Stimulated activated CD4-positive, alpha-beta T cell treated with anti-CD3 and anti-CD28 coated beads, TNF-alpha, amount 100 ng/mL, for 48 hours (primary cell): ENCODE measurements around the gene ARID1B.
"Not testable (repeated sequence)": the region's sequence is repeated elsewhere in the genome, so short reads cannot be mapped to it uniquely, and the experiment has no call there.

Source experiments
- DNase-seq, 3 donors: peaks; one replicate each; pipeline ENCODE4 v3.0.0-alpha.2; 2020; ENCODE audit warnings: low read depth in 3 of 3

ARID1B gene

DNA sequence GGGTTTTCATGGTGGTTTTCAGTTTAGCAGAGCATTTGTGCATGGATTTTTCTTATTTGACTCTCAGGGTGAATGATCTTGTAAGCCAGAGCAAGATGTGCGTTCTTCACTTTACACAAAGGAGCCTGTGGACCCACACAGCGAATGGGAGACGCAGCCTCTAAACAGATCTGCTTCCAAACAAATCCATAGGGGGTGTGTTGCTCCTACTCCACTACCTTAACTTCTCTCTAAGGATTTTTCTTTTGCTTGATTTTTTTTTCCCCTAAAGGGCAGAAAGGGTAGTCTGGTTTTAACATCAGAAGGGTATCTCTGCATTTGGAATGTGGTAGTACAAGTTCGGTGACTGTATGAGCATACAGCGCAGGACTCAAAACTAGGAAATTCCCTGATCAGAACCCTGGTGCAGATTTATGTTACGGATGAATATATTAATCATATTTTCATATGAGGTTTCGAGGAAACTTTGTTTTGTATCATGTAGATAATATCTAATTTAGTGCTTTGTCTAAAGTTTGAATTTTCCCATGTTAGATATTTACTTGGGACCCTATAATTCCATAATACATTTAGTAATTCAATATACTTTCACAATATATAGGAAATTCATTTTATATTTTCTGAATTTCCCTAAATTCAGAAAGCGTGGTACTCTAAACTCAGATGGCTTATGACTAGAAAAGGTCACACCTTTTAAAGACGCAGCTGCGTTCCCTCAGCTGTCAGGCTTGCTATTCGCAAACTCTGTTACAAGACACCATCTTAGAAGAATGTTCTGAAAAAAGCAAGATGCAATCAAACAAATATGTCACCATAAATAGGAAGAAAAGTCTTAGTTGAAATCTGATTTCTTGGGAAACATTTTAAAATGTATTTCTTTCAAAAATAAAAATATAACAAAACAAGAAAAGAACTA, 349.3 kb downstream of the ARID1B start:
- DNase-seq = no peak

DNA sequence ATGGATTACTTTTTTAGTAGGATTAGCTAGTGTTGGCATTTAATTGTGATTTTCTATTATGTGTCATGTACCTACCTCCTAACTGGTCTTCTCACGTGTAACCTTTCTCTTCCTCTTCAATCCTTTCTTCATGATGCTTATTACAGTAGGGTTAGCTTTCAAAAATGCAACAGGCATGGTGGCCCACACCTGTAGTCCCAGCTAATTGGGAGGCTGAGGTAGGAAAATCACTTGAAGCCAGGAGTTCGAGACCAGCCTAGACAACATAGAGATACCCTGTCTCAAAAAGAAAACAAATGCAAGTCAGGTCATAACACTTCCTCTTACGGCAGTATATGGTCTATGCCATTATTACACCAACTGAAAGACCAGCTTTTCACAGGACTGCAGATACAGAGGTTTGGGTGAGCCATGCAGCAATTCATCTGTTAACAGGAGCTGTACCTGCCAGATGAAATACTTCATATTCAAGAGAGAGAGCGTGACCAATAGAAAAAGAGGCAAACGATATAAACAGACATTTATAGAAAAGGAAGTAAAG, 351.1 kb downstream of the ARID1B start:
- no peak for DNase-seq

DNA sequence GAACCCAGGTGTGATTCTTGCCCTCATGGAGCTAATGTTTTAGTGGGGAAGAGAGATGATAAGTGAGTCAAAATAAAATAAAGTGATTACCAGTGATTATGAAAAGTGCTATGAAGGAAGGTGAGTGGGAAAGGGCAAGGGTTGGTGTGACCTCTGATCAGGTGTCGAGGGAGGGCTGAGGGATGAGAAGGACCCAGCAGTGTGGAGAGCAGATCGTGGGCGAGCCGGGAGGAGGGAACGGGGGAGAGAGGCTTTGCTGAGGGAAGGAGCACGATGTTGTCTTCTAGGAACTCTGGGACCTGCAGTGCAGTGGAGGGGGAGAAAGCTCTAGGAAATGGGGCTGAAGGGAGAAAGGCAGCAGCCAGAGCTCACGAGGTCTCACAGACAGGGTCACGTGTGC, 354.1 kb downstream of the ARID1B start:
- DNase-seq = no peak

- no peak for DNase-seq
These were observed 356.7 kb downstream of the ARID1B start for GRCh38 chr6:157133856-157134255.

DNA sequence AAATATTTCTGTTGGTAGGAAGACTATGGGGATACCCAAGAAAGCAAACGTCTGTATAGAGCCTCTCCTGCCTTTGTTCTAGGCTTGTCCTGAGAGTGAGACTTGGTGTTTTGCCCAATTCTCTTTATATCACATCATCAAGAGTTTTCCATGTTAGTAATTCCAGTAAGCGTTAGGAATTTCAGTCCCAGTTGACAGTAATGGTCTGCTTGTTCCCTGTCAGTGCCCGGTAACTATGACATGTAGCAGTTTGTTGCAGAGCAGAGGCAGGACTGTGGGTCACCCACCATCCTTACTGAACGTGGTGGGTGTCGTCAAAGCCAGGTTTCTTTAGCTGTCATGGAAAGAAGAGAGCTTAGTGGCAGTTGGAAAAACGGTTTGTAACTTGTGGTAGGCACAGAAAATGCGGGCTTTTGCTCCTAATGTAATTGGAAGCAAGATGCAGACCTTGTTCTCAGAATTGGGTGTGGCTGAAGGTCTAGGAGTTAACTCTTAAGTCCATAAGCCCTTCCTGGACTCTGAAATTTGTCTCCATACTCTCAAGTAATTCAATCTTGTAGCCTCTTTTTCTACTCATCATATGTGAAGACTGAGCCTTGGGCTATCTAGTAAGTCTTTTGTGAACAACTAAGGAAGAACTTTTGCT, 357.3 kb downstream of the ARID1B start:
- DNase-seq = no peak

DNA sequence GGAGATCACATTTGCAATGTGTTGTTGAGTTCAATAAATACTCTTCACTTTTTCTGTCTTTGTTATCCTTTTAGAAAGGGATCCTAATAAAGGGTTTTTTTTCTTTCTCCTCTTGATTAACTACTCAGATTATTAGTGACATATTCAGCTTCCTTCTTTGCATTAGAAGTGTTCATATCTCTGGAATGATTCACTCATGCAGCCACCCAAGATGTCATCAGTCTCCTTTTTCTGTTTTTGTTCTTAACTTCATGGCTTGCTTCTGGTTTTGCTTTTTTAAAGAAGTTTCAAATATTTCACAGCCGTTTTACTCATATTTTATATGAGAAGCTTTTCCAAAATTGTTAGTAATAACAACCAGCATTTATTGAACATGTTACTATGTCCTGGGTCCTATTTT, 358.5 kb downstream of the ARID1B start:
- DNase-seq = no peak

DNA sequence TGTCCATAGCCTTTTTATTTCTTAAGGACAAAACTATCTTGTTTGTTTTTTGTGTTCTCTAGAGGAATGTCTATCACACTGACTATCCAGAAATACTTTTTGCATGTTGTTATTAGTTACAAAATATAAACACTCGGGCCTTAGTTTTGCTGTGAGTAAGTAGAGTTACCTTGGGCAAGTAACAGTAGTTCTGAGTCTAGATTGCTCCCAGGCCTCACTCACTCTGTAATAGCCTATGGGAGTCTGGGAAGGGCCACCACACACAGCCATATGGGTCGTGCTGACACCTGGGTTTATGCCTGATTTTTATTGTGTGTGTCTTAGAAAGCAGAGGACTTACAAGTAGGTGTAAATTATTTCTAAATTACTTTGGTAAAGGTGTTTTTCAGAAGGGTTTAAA, 360.3 kb downstream of the ARID1B start:
- DNase-seq = no peak

DNA sequence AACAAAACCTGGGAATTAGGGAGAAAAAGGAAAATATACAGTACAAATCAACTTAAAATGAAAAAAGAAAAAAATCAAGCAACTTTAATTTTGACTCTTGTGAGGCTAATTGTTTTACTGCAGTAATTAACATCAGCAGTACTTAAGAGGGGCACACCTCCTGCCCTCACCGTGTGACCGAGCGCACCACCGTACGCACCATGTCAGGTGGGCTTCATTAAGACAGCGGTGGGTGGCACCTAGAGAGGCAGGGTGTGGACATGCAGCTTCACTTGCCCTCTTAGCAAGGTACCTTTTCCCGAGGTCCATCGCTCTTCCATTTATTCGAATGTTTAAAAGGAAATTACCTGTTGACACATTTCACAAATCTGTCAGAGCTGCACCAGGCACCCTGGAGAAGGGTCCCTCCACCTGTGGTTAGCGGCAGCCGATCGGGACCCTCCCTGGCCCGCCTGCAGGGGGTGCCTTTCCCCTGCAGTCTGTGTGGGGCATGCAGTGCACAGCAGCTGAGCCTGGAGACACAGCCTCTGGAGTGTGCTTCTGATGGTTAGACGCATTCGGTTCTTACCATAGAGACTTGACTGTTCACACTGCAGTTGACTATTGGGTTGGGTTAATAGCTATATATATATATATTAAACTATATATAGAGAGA, 362.0 kb downstream of the ARID1B start:
- DNase-seq = no peak

- peak in 2 of 3 donors; percentile 12 to 18 for DNase-seq
These were observed 366.2 kb downstream of the ARID1B start for GRCh38 chr6:157143171-157143889.

- no peak for DNase-seq
These were observed 367.0 kb downstream of the ARID1B start for GRCh38 chr6:157143890-157144798.

DNA sequence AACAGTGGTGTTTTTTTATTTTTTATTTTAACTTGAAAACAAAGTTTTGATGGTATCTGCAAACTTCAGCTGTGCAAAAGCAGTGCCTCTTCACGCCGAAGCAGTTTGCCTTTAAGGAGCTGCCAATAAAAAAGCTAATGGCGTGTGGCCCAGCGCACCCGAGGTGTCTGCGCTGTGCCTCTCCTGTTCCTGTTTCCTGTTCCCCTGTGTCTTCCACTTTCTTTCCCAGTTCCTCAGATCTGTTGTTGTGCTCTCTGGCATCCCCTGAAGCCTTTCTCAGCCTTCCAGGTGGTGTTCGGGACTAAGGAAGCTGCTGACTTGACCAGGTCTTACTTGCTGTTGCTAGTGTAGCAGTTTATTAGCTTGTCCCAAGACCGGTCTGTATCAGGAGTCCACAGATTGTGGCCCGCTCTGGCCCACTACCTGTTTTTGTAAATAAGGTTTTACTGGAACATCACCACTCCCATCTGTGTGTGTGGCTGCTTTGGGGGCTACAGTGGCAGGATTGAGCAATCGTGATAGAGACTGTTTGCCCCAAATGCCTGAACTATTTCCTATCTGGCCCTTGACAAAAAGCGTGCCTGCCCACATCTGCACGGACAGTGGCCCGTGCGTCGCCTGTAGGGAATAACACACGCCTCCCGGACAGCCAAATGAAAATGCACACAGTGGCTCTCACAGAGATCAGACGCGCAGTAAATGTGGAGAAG, 367.8 kb downstream of the ARID1B start:
- no peak for DNase-seq

DNA sequence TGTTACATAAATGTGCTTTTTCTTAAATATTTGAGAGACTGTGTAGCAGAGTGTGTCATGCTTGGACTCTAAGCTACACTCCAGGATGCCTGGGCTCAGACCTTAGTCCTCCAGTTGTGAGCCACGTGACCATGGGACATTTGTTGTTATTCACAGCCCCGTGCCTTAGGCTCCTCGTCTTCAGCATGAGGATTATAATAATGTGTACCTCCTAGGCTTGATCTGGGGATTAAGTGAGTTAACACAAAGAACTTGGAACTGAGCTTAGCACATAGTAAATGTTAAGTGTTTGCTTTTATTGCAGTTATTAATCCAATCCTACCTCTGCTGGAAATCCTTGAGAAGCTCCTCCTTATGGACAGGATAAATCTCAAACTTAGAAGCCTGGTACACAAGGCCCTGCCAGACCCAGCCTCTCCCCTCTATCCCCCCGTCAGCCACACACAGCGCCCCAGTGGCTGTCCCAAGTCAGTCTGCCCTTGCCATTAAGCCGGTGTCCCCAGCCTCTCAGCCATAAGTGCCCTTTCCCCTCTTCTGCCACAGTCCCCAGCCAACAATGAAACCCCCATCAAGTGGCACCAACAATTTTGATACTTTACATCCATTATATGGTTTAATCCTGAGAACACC, 368.6 kb downstream of the ARID1B start:
- no peak for DNase-seq

- DNase-seq = not testable (repeated sequence)
These were observed 370.2 kb downstream of the ARID1B start for GRCh38 chr6:157147054-157148026.

- DNase-seq = no peak
These were observed 371.5 kb downstream of the ARID1B start for GRCh38 chr6:157148391-157149323.

- no peak for DNase-seq
These were observed 372.9 kb downstream of the ARID1B start for GRCh38 chr6:157150076-157150475.

DNA sequence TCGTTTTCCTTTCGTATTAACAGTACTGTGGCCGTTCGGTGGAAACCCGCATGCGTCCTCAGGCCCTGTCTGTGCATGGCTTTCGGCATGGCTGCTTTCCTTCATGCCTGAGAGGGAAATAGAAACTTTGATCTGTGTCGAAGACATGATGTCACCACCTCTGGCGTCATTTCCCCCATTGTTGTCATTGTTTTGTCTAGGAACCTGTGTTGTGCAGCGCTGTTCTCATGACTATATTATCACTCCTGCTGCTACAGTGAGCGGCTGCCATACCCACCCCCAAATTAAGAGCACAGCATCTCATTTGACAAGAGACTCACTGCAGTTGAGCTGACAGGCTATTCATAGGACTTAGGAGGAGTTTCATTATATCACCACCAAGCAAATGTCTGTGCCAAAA, 373.9 kb downstream of the ARID1B start:
- DNase-seq = no peak

GRCh38 chr6:157151989-157152388, 374.8 kb downstream of the ARID1B start:
- no peak for DNase-seq
